IMR-90 (cell line): Measurements from ENCODE around the gene GNB1L. TPM values are rescaled to one million over a fixed set of nuclear protein-coding genes. Genes with fewer than 3 reads are reported as not detected.

ENCODE experiments used
- ATAC-seq: fragments of 200-7000 bp; cut with Tn5 transposase; 2 replicates; pipeline ENCODE4 v1.9.1; 2020; ENCODE audit warnings: low read depth, mild to moderate bottlenecking, moderate library complexity
- BruUV-seq: library from RNA; stranded (reverse); fragments of 400-500 nt; replicated peaks from 2 replicates; lab custom pipeline; 2021; lab: Mats Ljungman, UMichigan
- CTCF ChIA-PET: fragments of 300-600 bp; formaldehyde crosslinking; extraction: SDS; loops from one replicate; lab custom pipeline; 2021; ENCODE audit warnings: antibody characterized with exemption; lab: Yijun Ruan, JAX
- POLR2A ChIA-PET: fragments of 300-600 bp; sonication (Branson Sonifier 250); formaldehyde crosslinking; loops from one replicate; lab custom pipeline; 2022; ENCODE audit warnings: antibody characterized with exemption; ENCODE audit not compliant: unreplicated experiment; lab: Charles Lee
- DNase-seq: peaks from one replicate; pipeline ENCODE4 v3.0.0; 2013
- H2AFZ ChIP-seq: replicated peaks from 2 replicates; pipeline ENCODE3; 2013; ENCODE audit warnings: low read length, mild to moderate bottlenecking; ENCODE audit not compliant: poor library complexity
- H2AK5ac ChIP-seq: 2 replicates; pipeline ENCODE4 v1.6.1; 2013; ENCODE audit warnings: low read depth, low read length, inconsistent platforms
- H2AK9ac ChIP-seq: replicated peaks from 2 replicates; pipeline ENCODE3; 2013; ENCODE audit warnings: mild to moderate bottlenecking, low read depth, low read length, moderate library complexity; ENCODE audit not compliant: poor library complexity
- H2BK120ac ChIP-seq: 2 replicates; pipeline ENCODE4 v1.6.1; 2013; ENCODE audit warnings: low read depth, low read length, inconsistent platforms
- H2BK15ac ChIP-seq: 3 replicates; pipeline ENCODE4 v1.6.1; 2013; ENCODE audit warnings: low read depth, low read length, inconsistent platforms
- H2BK20ac ChIP-seq: 2 replicates; pipeline ENCODE4 v1.6.1; 2013; ENCODE audit warnings: low read depth, mild to moderate bottlenecking, inconsistent platforms, low read length, moderate library complexity
- H2BK5ac ChIP-seq: 2 replicates; pipeline ENCODE4 v1.6.1; 2013; ENCODE audit warnings: mild to moderate bottlenecking, low read depth, low read length, inconsistent platforms; ENCODE audit not compliant: poor library complexity, severe bottlenecking
- H3K14ac ChIP-seq: replicated peaks from 2 replicates; pipeline ENCODE4 v1.6.1; 2013; ENCODE audit warnings: low read depth, low read length, inconsistent platforms
- H3K18ac ChIP-seq: 2 replicates; pipeline ENCODE4 v1.6.1; 2013; ENCODE audit warnings: low read depth, low read length, control low read depth
- H3K23ac ChIP-seq: 2 replicates; pipeline ENCODE4 v1.6.1; 2013; ENCODE audit warnings: low read depth, low read length, inconsistent platforms
- H3K27ac ChIP-seq: 2 replicates; pipeline ENCODE4 v1.5.1; 2013; ENCODE audit warnings: mild to moderate bottlenecking, control low read depth, low read length; ENCODE audit not compliant: insufficient read depth
- H3K27me3 ChIP-seq: 2 replicates; pipeline ENCODE4 v1.6.1; 2013; ENCODE audit warnings: low read length; ENCODE audit not compliant: control insufficient read depth, insufficient read depth
- H3K36me3 ChIP-seq: 2 replicates; pipeline ENCODE4 v1.6.1; 2013; ENCODE audit warnings: low read length, mixed read lengths; ENCODE audit not compliant: control insufficient read depth, insufficient read depth
- H3K4ac ChIP-seq: 2 replicates; pipeline ENCODE4 v1.6.1; 2013; ENCODE audit warnings: low read depth, low read length, inconsistent platforms
- H3K4me1 ChIP-seq: 2 replicates; pipeline ENCODE4 v1.6.1; 2013; ENCODE audit warnings: low read length, mixed read lengths; ENCODE audit not compliant: control insufficient read depth, insufficient read depth
- H3K4me2 ChIP-seq: 2 replicates; pipeline ENCODE4 v1.6.1; 2013; ENCODE audit warnings: low read depth, mild to moderate bottlenecking, control low read depth, low read length, moderate library complexity
- H3K4me3 ChIP-seq: 2 replicates; pipeline ENCODE4 v1.5.1; 2013; ENCODE audit warnings: low read depth, mild to moderate bottlenecking, control low read depth, low read length, moderate library complexity; ENCODE audit not compliant: insufficient read depth
- H3K56ac ChIP-seq: 2 replicates; pipeline ENCODE4 v1.6.1; 2013; ENCODE audit warnings: low read length, inconsistent platforms; ENCODE audit not compliant: insufficient read depth; ENCODE audit errors: extremely low read depth
- H3K79me1 ChIP-seq, 2 experiments: 2 replicates each; pipeline ENCODE4 v1.6.1; 2013; ENCODE audit warnings: low read length in 2 of 2, inconsistent platforms in 1 of 2, low read depth in 1 of 2
- H3K9ac ChIP-seq: 2 replicates; pipeline ENCODE4 v1.6.1; 2013; ENCODE audit warnings: low read depth, low read length, control low read depth
- H3K9me1 ChIP-seq: 2 replicates; pipeline ENCODE4 v1.6.1; 2013; ENCODE audit warnings: low read length, inconsistent platforms; ENCODE audit not compliant: insufficient read depth
- H3K9me3 ChIP-seq: 2 replicates; pipeline ENCODE4 v1.6.1; 2013; ENCODE audit warnings: low read length; ENCODE audit not compliant: control insufficient read depth, insufficient read depth
- H4K20me1 ChIP-seq: 2 replicates; pipeline ENCODE4 v1.6.1; 2013; ENCODE audit warnings: low read length, inconsistent platforms; ENCODE audit not compliant: insufficient read depth
- H4K5ac ChIP-seq: 2 replicates; pipeline ENCODE4 v1.6.1; 2013; ENCODE audit warnings: mild to moderate bottlenecking, low read depth, low read length, control low read depth
- H4K8ac ChIP-seq, 2 experiments: 2 replicates each; pipeline ENCODE4 v1.6.1; 2013; ENCODE audit warnings: low read depth in 2 of 2, low read length in 2 of 2, control low read depth in 1 of 2, inconsistent platforms in 1 of 2
- H4K91ac ChIP-seq: 2 replicates; pipeline ENCODE4 v1.6.1; 2013; ENCODE audit warnings: low read depth, low read length, inconsistent platforms; ENCODE audit not compliant: insufficient read depth
- BHLHE40 ChIP-seq: fragments of 150-350 bp; IDR thresholded peaks from 2 replicates; pipeline ENCODE4 v1.6.1; 2016; ENCODE audit warnings: mild to moderate bottlenecking, low read depth, low read length
- CEBPB ChIP-seq: IDR thresholded peaks from 2 replicates; pipeline ENCODE4 v1.6.1; 2012; ENCODE audit warnings: low read depth, low read length, improper control_type of control experiment
- CHD1 ChIP-seq: IDR thresholded peaks from 2 replicates; pipeline ENCODE4 v1.6.1; 2012; ENCODE audit warnings: low read depth, low read length, improper control_type of control experiment
- CTCF ChIP-seq: conservative IDR thresholded peaks from 2 replicates; pipeline ENCODE4 v1.5.1; 2012; ENCODE audit warnings: mild to moderate bottlenecking, low read depth, low read length, improper control_type of control experiment
- MAZ ChIP-seq: IDR thresholded peaks from 2 replicates; pipeline ENCODE4 v1.6.1; 2012; ENCODE audit warnings: low read depth, mild to moderate bottlenecking, low read length, improper control_type of control experiment, moderate library complexity, borderline replicate concordance
- MXI1 ChIP-seq: IDR thresholded peaks from 2 replicates; pipeline ENCODE4 v1.6.1; 2012; ENCODE audit warnings: low read depth, mild to moderate bottlenecking, low read length, moderate library complexity, borderline replicate concordance
- NFE2L2 ChIP-seq: fragments of 150-350 bp; IDR thresholded peaks from 2 replicates; pipeline ENCODE4 v1.6.1; 2016; ENCODE audit warnings: low read depth, mild to moderate bottlenecking, low read length
- POLR2A ChIP-seq: IDR thresholded peaks from 2 replicates; pipeline ENCODE4 v1.6.1; 2012; ENCODE audit warnings: mild to moderate bottlenecking, low read depth, low read length
- RCOR1 ChIP-seq: IDR thresholded peaks from 2 replicates; pipeline ENCODE4 v1.6.1; 2012; ENCODE audit warnings: mild to moderate bottlenecking, low read length, improper control_type of control experiment; ENCODE audit not compliant: insufficient replicate concordance
- RFX5 ChIP-seq: IDR thresholded peaks from 2 replicates; pipeline ENCODE4 v1.8.0; 2012; ENCODE audit warnings: low read depth, mild to moderate bottlenecking, low read length, moderate library complexity
- USF2 ChIP-seq: fragments of 150-350 bp; IDR thresholded peaks from 2 replicates; pipeline ENCODE4 v1.6.1; 2017; ENCODE audit warnings: mild to moderate bottlenecking, antibody characterized with exemption, low read length, low read depth
- WGBS, 2 experiments: methylation state at CpG; one replicate each; pipeline versions ENCODE4 v1.1.5 to v1.1.7; 2013; ENCODE audit warnings: missing lambda C conversion rate in 2 of 2; ENCODE audit not compliant: insufficient read length in 1 of 2; ENCODE audit errors: extremely low coverage in 2 of 2; 5-methylcytosine and 5-hydroxymethylcytosine counted together
- dilution Hi-C: fragments of 300-500 bp; cut with HindIII; formaldehyde crosslinking; loops from one replicate; pipeline ENCODE4 v1.14.3; 2018; ENCODE audit warnings: low sequenced_read_pairs; ENCODE audit not compliant: unreplicated experiment
- in situ Hi-C: fragments of 300-500 bp; cut with MboI; formaldehyde crosslinking; loops from 3 replicates; pipeline ENCODE4 v1.14.3; 2019; ENCODE audit warnings: low sequenced_read_pairs, inconsistent platforms, mixed read lengths
- intact Hi-C: fragments of 100-400 bp; cut with micrococcal nuclease; formaldehyde crosslinking; loops from 2 replicates; pipeline ENCODE4 v1.10.0; 2022
- polyA plus RNA-seq, 3 experiments: library from polyadenylated mRNA; depleted of rRNA; stranded (reverse); fragments of >200 nt; gene quantifications; 2 replicates each; pipeline ENCODE4 v1.2.3, GENCODE V29; 2012; ENCODE audit warnings: low replicate concordance in 1 of 3
- total RNA-seq: library from RNA; depleted of rRNA; stranded (reverse); fragments of >200 nt; gene quantifications from 2 replicates; pipeline ENCODE4 v1.2.3, GENCODE V29; 2012

The GNB1L gene
- total and polyA plus RNA-seq, 2 of the 4 experiments (the other 2 are of a cell fraction), result 2.5 to 4.4 TPM

DNA sequence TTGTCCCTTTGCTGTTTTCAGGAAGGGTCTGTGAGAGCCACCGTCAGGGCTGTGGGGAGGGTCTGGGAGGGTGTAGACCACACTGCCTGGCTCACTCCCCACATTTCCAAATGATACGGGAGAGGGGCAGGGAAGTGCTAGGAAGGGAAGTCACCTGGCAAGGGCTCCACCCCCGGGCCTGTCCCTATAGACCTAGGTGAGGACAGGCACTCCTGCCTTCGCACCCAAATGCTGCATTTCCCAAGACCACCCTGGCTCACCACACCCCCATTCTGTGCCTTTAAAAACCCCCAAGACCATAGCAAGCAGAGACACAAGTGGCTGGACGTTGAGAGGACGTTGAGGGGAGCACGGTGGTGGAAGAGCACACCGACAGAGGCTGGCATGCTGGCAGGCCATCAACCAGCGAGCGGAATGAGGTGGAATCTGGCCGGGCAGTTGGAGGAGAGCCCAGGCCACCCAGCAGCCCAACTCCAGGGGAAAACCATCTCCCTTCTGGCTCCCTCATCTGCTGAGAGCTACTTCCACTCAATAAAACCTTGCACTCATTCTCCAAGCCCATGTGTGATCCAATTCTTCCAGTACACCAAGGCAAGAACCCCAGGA lies 45.7 kb downstream of the GNB1L start (continued):
- TF ChIP-seq USF2, result no peak
- TF ChIP-seq NFE2L2, result no peak

GRCh38 chr22:19807914-19808872 lies 46.5 kb downstream of the GNB1L start:
- in situ Hi-C loops (no loop called here), dilution Hi-C loops (no loop called here), intact Hi-C loops (no loop called here)
- Histone ChIP-seq H4K8ac (no peak overlapping the region), H3K23ac (no peak overlapping the region), H3K79me1 (no peaks in the 10 kb centered on the region), H2AFZ (no peak overlapping the region), H3K4me1 (peaks cover 14% of the 10 kb centered on the region), H4K5ac (no peak overlapping the region), H2AK9ac (peak overlapping the region; percentile 37), H3K9me1 (peaks cover 7% of the 10 kb centered on the region; the same call in 1 of the 2 replicates), H2AK5ac (no peak overlapping the region), H3K36me3 (no peaks in the 10 kb centered on the region), H2BK15ac (no peak overlapping the region), H3K4me2 (no peak overlapping the region), H4K91ac (no peak overlapping the region), H3K4me3 (no peak overlapping the region), H3K27ac (no peak overlapping the region), H2BK120ac (no peak overlapping the region), H3K56ac (no peak overlapping the region), H3K4ac (no peak overlapping the region), H3K9ac (no peak overlapping the region), H3K18ac (no peak overlapping the region), H3K27me3 (no peaks in the 10 kb centered on the region), H3K9me3 (no peaks in the 10 kb centered on the region), H3K14ac (no peak overlapping the region), H2BK20ac (no peak overlapping the region), H4K20me1 (0 out of 2 replicates have a peak, but pooled peaks cover 5% of the 10 kb centered on the region), H2BK5ac (no peak overlapping the region)
- DNase-seq (no peak), ATAC-seq (no peak)
- WGBS, 2 experiments, result 93% methylated on average over 7 of the region's 20 CpGs; no CpG with 5 or more reads in 1 of the 2 experiments
- ChIA-PET CTCF (no interaction called here), POLR2A (no interaction called here)
- BruUV-seq, result no TSS peak
- TF ChIP-seq MAZ (no peak), BHLHE40 (no peak), RFX5 (no peak), CEBPB (no peak), POLR2A (no peak), USF2 (no peak), CHD1 (no peak), CTCF (no peak), RCOR1 (no peak), MXI1 (no peak)
